Frontal cortex (tissue), 4 donors: ENCODE measurements around the gene FAM217B. TPM values are rescaled to one million over a fixed set of nuclear protein-coding genes. Genes with fewer than 3 reads are reported as not detected.
"Not testable (repeated sequence)": the region's sequence is repeated elsewhere in the genome, so short reads cannot be mapped to it uniquely, and the experiment has no call there.

Experiments used
- DNase-seq, 2 donors: peaks; one replicate each; pipeline ENCODE4 v3.0.0; 2012; ENCODE audit warnings: low spot score in 2 of 2
- FAIRE-seq: peaks from 2 replicates; lab custom pipeline; 2012; peaks lifted over from hg19 to GRCh38; lab: Jason Lieb, UNC
- total RNA-seq: library from RNA; depleted of rRNA; stranded (reverse); fragments of >200 nt; gene quantifications from one replicate; pipeline ENCODE4 v1.2.3, GENCODE V29; 2014
- donor health status: control.
- donor health status: control.
- donor health status: control.

FAM217B gene
- total RNA-seq, 1 donor from 2014 or later, result 32.6 TPM

DNA sequence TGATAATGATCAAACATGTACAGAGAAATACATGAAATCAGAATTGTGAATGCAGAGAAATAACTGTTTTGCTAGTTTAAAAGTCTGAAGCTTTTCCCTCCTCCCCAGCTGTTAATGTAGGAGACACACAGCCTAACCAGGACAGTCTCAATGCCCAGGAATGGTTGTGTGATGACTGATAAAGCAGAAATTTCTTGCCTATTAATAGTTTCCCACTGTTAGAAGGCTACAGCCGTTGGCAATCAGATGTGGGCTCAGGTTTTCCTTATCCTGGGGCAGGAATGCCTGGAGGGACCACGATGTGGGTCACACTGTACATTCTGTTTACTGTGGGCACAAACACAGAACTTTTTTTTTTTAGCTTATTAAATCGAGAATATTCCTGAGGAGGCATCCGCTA is 2.0 kb upstream of the FAM217B start:
- DNase-seq, result no peak
- no peak for FAIRE-seq

DNA sequence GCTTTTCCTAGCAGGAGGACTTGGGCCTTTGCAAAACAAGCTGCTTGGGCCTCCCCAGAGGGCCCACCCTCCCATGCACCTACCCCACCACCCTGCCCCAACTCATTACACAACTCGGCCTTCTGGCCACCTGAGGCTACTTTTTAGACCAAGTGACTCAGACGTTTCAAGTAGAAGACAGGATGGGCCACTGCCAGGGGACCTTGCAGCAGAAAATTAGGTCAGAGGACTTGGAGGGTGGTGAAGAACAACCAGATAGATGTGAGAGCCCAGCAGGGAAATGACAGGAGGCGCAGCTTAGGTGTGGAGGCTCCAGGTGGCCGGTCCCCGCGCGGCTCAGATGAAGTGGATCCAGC is 1.5 kb upstream of the FAM217B start:
- DNase-seq, result no peak
- FAIRE-seq, result no peak

DNA sequence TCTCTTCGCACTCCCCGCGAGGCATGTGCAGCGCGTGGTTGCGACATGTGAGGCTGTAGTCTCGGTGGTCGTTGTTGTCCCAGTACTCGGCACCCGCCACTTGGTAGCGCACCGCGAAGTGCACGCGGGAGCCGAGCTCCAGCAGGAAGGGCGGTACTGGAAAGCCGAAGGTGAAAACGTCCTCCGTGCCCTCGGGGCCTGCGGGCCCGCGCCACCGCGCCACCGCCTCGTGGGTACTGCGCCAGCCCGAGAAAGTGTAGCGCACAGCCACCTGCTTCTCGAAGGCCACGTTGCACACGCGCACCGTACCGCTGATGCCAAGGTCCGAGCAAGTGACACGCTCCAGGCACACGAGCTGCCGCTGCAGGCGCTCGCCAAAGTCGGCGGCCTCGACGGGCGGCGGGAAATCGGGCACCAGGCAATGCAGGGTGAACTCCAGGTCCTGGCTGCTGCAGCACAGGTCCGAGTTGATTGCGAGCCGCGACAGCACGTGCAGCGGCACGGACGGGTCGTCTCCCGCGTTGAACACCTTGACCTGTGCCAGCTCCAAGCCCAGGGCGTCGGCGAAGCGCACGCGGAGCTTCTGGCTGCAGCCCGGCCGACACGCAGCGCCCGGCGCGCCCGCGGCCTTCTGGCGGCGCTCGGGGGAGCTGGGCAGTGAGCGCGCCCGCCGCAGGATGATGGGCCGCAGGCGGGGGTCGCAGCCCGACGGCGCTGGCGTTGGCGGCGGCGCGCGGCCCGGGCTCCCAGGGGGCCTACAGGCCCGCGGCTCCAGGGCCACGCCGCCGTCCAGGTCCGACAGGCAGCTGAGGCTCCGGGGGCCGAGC is 924 bp upstream of the FAM217B start:
- FAIRE-seq (no peak), DNase-seq (no peak)

DNA sequence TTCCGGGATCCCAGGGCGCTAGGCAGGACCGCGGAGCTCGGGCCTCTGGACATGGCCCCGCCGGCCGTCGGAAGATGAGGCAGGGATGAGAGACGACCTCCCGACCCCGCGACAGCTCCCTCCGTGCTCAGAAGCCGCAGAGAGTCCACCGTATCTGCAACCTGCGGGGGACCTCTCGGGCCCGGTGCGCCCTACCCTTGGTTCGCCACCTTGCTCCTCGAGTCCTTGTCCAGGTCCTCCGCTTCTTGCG is 385 bp upstream of the FAM217B start:
- no peak for FAIRE-seq
- no peak for DNase-seq

DNA sequence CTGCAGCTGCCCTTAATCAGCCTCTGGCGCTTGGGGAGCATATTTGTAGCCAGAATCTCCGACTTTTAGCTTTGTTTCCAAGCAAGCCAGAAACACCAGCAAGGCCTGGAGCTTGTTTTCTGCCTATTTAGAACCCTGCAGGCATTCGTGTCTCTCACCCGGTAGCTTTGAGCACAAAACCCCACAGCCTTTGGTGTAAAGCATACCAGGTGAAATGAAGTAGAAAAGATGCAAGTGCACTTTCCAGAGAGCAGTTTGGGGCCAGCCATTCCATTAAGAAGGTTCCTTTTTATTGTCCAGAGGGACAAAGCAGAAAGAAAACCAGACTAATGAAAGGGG is 736 bp downstream of the FAM217B start:
- FAIRE-seq (no peak), DNase-seq (no peak)

DNA sequence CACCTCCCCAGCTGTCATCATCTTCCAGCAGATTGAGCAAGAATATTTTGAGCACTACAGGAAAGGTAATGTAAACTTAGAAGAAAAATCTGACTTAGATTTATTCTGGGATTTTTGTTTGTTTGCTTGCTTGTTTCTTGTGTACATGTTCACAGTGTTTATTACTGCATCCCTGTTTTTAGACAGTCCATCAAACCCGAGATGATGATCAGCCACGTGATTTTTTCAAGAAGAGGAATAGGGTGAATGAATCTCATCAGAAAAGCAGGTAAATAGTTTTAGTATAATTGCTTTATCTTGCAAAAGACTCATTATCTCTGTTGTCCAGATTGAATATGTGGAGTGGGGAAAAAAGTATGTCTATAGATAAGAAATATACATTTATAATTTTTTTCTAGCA is 2.1 kb downstream of the FAM217B start:
- FAIRE-seq, result no peak
- no peak for DNase-seq

DNA sequence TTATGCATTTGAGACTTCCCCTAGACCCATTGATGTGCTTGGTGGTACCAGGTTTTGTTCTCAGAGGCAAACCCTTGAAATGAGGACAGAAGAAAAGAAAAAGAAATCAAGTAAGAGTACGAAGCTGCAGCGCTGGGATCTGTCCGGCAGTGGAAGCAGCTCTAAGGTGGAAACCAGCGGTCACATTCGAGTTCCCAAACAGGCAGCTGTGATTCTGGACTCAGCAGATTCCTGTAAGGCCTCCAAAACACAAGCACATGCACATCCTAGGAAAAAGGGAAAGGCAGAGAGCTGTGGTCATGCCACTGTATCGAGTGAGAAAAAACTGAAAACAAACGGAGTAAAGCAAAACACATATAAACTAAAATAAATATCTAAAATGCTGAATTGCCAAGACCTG is 4.5 kb downstream of the FAM217B start:
- no peak for FAIRE-seq
- no peak for DNase-seq

DNA sequence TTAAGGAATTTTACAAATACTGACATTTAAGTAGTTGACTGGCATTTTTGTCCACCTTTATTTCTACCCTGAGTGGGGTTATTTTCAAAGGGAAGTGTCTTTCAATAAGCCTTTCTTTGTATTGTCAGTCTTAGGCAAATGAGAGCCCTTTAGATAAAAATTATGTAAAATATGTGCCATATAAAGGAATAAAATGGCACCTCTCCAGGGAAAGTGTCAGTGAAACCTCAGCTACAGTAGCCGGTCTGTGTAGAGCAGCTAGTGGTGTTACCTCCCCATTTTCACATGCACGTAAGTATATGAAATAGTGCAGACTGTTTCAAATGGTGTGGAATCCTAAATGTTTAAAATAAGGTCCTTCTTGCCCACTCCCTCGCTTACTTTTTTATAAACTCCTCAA is 5.0 kb downstream of the FAM217B start:
- FAIRE-seq, result no peak

DNA sequence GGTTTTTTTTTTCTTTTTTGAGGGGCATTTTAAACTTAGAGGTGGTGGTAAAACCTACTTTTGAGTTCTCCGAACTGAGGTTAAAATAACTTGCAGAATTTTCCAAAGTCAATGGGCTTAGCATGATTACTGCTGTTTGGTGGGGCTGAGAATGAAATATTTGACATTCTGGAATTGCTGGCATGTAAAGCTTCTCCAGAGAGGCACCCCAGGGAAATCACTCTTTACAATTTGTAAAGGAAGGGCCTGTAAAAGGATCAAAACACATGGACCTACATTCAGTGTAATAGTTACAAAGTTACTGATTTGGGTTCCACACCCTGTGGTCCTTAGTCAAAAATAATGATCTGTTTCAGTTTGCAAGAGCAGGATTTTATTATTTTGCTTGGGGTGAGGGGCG is 5.5 kb downstream of the FAM217B start:
- FAIRE-seq (no peak), DNase-seq (no peak)

More for the DNA sequence above, 5.0 kb downstream of the FAM217B start:
- DNase-seq, result no peak

DNA sequence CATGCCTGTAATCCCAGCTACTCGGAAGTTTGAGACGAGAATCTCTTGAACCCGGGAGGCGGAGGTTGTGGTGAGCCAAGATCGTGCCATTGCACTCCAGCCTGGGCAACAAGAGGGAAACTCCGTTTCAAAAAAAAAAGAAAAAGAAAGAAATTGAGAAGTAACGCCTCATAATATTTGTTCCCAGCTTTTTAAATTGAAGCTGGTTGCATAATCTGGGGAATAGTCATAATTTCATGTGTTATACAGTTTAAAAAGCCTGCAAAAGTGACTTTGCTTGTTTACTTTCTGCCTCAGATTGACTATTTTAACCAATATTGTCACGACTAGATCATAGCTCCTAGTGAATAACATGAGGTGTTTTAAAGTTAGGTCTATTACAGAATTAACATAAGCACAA is 7.2 kb downstream of the FAM217B start:
- FAIRE-seq, result no peak
- no peak for DNase-seq

DNA sequence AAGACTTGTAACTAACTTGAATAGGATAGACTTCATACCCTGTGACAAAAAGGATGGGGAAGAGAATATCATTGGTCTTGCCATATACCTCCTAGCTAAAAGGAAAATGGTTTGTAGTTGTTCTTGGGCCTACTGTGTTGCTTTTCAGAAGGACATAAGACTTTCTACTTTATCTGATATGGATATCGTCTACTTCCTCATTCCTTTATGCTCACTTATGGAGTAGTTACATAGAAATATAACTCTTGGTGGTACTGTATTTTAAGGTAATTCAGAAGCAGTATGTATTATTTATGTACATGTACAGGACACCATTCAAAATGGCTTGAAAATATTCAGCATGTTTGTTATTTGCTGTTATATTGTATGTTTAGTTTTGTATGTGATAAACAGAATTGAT is 8.0 kb downstream of the FAM217B start:
- FAIRE-seq (no peak), DNase-seq (no peak)

DNA sequence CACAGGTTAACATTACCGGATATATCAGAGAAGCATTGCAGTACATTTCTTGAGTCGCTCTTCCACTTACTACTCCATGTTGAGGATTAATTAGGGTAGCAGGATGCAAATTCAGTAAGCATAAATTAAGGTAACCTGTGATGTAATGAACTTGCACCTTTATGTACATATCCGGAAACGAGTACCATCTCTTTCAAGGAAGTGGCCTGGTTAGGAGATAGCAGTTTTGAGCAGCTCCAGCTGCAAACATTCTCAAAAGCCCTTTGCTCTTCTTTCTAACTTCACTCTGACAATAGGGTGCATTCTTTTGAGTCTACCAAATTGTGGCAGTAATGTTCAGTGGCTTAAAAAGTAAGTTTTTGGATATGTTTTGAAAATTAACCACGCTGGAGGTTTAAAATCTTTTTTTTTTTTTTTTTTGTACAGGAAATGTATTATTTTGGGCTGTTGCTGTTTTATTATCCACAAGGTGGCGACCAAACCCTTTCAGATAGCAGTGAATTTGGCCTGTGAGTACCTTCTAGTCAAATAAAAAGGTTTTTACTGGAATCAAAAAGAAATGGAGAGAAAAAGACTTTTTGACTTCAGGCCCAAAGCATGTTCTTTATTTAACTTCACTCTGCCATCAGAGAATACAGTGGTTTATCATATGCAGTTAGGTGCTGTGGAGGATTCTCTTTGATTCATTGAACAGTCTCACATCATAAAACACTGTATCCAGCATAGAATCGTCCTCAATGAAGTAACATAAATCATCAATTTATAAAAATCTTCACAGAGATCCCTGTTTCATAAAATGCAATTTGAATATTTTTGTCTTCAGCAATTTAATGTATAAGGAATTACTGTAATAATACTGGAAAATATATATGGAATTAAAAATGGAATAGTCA is 8.9 kb downstream of the FAM217B start:
- DNase-seq, result no peak

DNA sequence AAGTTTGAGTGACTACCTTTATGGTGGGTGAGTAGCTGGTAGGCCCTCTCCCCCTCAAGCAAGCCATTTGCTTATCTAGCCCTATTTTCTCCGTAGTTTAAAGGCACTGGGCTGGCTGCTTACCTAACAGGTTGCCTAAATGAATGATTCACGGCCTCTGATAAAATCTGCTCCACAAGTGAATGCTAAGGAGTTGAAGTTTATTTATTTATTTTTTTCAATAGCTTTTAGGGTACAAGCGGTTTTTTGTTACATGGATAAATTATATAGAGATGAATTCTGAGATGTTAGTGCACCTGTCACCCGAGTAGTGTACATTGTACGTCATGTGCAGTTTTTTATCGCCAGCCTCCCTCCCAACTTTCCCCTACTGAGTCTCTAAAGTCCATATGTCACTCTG is 9.7 kb downstream of the FAM217B start:
- FAIRE-seq (no peak), DNase-seq (no peak)

More for the DNA sequence above, 8.9 kb downstream of the FAM217B start:
- peak; percentile 76 for FAIRE-seq

DNA sequence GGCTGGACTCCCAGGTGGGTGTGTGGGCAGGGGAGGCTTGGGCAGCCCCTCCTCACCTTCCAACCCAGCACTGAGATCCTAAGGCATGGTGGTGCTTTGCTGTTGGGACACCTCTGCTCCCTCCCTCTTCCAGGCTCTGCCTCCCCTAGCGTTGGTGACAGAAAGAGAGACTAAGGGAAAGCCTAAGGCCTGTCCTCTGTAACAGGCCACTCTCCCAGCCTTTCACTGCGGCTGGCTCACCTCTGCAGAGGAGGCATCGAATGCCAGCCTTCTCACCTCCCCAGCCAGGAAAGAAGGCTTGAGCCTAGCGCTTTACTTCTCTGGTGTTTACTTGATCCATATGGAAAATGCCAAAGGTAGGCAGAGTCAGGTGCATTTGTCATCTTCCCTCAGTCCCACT is 14.5 kb downstream of the FAM217B start:
- no peak for DNase-seq
- FAIRE-seq, result no peak

DNA sequence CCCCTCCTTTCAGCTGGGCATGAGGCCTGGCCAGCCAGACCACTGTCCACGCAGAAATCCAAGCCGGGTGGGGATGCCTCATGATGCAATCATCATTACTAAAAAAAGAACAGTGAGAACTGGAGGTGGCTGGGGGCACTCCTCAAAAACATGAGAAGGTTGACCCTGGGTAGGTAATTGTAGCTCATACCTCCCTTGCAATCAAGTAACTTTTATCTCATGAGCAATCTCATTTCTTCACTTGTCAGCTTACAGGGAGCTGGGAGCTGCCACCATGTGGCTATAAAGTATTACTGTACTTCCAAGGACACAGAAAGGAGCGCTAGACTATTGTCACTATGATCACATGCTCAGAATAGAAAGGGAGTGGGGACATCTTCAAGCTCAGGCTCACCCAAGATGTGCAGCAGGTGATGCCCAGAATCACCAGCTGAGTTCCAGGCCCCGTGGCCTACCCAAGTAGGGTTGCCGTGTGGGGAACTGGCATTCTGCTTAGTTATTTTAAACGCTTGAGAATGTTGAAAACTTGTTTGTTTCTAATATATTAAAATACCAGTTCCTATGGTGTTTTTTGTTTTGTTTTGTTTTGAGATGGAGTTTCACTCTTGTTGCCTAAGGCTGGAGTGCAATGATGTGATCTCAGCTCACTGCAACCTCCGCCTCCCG is 15.1 kb downstream of the FAM217B start:
- FAIRE-seq, result no peak
- DNase-seq, result peak in 1 of 2 donors; percentile 49

DNA sequence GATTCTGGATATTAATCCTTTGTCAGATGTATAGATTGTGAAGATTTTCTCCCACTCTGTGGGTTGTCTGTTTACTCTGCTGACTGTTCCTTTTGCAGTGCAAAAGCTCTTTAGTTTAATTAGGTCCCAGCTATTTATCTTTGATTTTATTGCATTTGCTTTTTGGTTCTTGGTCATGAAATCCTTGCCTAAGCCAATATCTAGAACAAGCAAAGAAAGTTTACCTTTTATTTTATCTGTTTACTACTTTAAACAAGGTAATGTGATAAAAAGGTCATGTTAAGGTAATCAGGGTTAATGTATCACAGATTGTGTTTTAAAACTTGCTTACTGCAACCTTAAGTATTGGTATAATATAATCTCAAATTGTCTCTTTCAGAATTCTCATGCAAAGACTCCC is 17.4 kb downstream of the FAM217B start:
- DNase-seq, FAIRE-seq: not testable (repeated sequence)

DNA sequence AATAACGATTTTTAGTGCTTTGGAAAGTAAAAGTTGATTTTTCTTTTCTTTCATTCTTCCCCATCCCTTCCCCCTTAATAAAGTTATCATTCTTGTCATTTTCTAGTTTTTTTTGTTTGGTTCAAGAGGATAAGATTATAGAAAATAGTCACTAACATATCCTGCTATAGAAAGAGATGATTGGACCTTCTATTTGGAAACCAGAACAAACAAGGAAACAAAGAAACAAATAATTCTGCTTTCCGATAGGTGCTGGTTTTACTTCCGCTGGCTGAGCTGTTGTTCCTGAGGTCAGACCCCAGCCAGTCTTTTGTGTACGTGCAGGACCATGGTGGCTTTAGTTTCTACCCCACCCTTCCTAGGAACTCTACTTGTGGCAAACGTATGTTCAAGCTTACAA is 17.9 kb downstream of the FAM217B start, which contains the start of gene CDH26:
Gene CDH26, plus strand, starts transcription at position 301 of the 400 bp plus-strand sequence. CDS start 304 bp downstream, outside the sequence.
- DNase-seq (no peak), FAIRE-seq (no peak)

DNA sequence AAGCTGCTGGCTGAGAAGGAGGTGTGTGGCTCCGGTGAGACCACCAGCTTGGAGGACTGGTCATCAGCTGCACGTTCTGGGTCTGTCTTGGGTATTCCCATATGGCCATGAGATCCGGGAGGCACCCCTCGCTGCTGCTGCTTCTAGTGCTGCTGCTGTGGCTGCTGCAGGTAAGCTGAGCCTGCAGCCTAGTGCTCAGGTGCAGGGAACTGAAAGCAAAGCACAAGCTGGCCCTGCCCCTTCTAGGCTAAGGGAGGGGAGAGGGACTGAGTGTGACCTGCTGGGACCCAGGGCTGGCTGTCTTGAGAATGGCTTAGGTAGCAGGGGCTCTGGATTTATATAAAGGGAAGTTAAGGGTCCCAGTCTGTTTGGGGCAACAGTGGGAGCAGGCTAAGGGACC is 18.4 kb downstream of the FAM217B start:
- FAIRE-seq (no peak), DNase-seq (no peak)

DNA sequence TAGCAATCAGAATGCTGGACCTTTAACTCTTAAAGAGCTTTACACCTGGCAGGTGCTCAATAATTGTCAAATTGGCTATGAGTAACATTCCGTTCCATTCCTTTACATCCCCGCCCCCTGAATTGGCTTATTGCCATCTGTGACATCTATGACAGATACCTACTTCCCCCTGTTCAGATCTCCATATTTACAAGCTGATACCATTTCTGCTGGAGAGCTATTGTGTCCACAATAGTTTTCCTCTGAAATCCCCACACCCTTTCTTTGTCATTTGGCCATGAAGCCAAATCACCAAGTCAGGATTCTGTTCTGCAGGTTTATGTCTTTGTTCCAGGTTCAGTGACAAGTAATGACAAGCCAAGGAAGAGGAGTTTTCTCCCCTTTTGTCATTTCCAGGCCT is 21.2 kb downstream of the FAM217B start:
- no peak for FAIRE-seq
- no peak for DNase-seq

DNA sequence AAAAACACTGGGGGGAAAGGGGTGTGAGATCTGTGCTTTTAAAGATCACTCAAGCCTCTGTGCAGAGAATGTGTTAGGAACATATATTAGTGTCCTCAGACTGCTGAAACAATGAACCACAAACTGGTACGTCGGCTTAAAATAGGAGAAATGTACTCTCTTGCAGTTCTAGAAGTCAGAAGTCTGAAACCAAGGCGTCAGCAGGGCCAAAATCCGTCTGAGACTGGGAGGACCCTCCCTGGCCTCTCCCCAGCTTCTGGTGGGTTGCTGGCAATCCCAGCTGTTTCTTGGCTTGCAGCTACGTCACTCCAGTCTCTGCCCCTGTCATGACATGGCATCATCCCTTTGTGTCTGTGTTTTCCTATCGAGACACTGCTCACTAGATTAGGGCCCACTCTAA is 22.0 kb downstream of the FAM217B start:
- DNase-seq, result no peak
- no peak for FAIRE-seq

DNA sequence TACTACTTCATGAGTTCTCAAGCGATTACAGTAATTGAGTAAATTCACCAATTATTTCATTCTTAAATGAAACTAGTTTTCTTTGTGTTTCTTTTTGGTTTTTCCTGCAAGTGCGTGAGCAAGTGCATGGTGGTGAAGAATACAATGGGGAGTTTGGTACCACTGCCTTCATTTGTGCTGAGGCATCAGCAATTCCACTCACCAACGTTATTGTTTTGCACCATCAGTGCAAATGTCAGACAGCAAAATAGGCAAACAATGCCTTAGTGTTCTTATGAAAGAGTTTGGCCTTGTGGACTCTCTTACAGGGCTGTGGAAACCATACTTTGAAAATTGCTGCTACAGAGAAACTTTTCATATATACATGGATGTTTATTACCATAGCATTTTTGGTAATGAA is 26.2 kb downstream of the FAM217B start:
- FAIRE-seq (peak; percentile 95), DNase-seq (no peak)
